ENCODE data around the gene HPSE2. TPM values are rescaled to one million over a fixed set of nuclear protein-coding genes. Genes with fewer than 3 reads are reported as not detected.

Gene HPSE2
- total and polyA plus RNA-seq, 8 donors = 0.04 to 1.1 (median 0.05) TPM; not detected in 5

DNA sequence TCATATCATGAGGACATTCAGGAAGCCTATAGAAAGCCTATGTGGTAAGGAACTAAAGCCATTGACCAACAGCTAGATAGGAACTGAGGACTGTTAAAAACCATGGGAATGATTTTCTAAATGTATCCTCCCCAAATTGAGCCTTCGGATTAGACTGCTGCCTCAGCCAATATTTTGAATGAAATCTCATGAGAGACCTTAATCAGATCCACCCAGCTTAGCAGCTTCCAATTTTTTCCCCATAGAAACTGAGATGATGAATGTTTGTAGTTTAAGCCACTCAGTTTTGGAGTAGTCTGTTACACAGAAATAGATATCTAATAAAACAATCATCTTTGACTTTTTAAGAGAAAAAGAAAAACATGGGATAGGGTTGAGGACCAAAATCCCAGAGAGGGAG, 292.0 kb downstream of the HPSE2 start:
- TF ChIP-seq, protein P1, sequence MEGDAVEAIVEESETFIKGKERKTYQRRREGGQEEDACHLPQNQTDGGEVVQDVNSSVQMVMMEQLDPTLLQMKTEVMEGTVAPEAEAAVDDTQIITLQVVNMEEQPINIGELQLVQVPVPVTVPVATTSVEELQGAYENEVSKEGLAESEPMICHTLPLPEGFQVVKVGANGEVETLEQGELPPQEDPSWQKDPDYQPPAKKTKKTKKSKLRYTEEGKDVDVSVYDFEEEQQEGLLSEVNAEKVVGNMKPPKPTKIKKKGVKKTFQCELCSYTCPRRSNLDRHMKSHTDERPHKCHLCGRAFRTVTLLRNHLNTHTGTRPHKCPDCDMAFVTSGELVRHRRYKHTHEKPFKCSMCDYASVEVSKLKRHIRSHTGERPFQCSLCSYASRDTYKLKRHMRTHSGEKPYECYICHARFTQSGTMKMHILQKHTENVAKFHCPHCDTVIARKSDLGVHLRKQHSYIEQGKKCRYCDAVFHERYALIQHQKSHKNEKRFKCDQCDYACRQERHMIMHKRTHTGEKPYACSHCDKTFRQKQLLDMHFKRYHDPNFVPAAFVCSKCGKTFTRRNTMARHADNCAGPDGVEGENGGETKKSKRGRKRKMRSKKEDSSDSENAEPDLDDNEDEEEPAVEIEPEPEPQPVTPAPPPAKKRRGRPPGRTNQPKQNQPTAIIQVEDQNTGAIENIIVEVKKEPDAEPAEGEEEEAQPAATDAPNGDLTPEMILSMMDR (IDR thresholded peaks at IDR 0.05) = no peak
- Histone ChIP-seq H3K9me3 (no peaks in the 10 kb centered on the region), H3K4me3 (no peak overlapping the region), H3K4me1 (no peaks in the 10 kb centered on the region), H3K27ac (no peak overlapping the region), H3K36me3 (no peaks in the 10 kb centered on the region), H3K27me3 (no peaks in the 10 kb centered on the region)
- FAIRE-seq = no peak
- ATAC-seq = no peak
- intact Hi-C loops (cut with DNase I) = no loop called here
- no peak for DNase-seq
- 58 to 64% methylated on average over 1 of the region's 1 CpG for WGBS, 2 donors

DNA sequence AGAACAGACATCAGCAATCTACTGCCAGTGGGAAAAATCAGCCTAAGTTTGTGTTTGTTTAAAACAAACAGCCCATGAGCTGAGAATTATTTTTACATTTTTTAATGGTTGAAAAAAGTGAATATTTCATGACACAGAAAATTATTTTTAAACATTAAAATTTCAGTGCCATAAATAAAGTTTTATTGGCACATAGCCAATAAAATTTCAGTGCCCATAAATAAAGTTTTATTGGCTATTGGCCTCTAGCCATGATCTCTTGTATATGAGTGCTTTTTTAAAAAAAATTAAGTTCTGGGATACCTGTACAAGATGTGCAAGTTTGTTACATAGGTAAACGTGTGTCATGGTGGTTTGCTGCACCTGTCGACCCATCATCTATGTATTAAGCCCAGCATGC, 305.9 kb downstream of the HPSE2 start:
- TF ChIP-seq, protein P1 (IDR thresholded peaks at IDR 0.05) = no peak
- WGBS, 2 donors = 80 to 84% methylated on average over 2 of the region's 2 CpGs
- no peaks in the 10 kb centered on the region for H3K9me3 ChIP-seq
- no peaks in the 10 kb centered on the region for H3K4me1 ChIP-seq
- DNase-seq (no peak), FAIRE-seq (no peak), ATAC-seq (no peak)
- intact Hi-C loops (cut with DNase I) = no loop called here
- H3K27me3 ChIP-seq = no peaks in the 10 kb centered on the region
- H3K4me3 ChIP-seq = no peak overlapping the region
- H3K36me3 ChIP-seq = no peaks in the 10 kb centered on the region
- no peak overlapping the region for H3K27ac ChIP-seq

DNA sequence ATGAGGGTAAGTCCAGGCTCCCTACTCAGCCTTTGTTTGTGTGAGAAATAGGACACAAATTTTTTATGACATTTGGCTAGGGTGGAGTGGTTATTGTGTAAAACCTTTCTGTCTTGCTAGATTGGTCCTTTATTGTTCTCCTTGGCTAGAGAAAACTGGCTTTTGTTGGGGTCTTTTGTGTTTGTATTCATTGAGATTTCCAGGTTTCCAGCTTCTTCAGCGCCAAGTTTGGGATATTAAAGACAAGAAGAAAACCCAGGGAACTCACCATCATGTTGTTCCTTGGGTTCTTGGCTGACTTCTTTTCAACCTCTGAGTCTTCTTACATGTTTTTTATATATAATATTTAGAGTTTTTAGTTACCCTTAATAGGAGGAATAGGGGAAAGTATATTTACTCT, 310.0 kb downstream of the HPSE2 start:
- H3K27me3 ChIP-seq = no peaks in the 10 kb centered on the region
- TF ChIP-seq, protein P1 (IDR thresholded peaks at IDR 0.05) = no peak
- no peak for FAIRE-seq
- H3K36me3 ChIP-seq = no peaks in the 10 kb centered on the region
- H3K4me1 ChIP-seq = no peaks in the 10 kb centered on the region
- intact Hi-C loops (cut with DNase I) = no loop called here
- WGBS, 2 donors = 86 to 94% methylated on average over 1 of the region's 1 CpG
- no peak for ATAC-seq
- no peak for DNase-seq
- H3K27ac ChIP-seq = no peak overlapping the region
- no peaks in the 10 kb centered on the region for H3K9me3 ChIP-seq
- no peak overlapping the region for H3K4me3 ChIP-seq

DNA sequence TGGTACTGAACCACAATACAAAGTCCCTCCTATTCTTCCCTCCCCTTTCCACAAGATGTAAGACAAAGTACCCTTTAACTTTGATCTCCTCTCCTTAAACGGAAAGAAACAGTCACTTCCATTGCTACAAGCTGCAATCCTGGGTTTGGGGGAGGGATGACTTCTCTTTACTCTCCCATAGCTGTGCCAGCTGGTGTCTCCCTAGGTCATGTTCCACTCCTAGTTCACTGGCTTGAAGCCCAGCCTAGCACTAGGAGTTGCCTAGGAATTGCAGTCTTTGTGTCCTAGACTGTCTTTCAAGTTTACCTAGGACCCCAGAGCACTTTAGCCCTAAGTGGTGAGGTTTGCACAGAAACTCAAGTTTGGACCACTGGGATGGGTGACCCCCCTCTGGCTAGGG, 311.1 kb downstream of the HPSE2 start:
- H3K4me1 ChIP-seq = no peaks in the 10 kb centered on the region
- 62 to 83% methylated on average over 1 of the region's 1 CpG for WGBS, 2 donors
- DNase-seq (no peak), ATAC-seq (no peak), FAIRE-seq (no peak)
- no peaks in the 10 kb centered on the region for H3K27me3 ChIP-seq
- intact Hi-C loops (cut with DNase I) = no loop called here
- H3K36me3 ChIP-seq = no peaks in the 10 kb centered on the region
- no peak overlapping the region for H3K27ac ChIP-seq
- no peaks in the 10 kb centered on the region for H3K9me3 ChIP-seq
- TF ChIP-seq, protein P1 (IDR thresholded peaks at IDR 0.05) = no peak
- no peak overlapping the region for H3K4me3 ChIP-seq

DNA sequence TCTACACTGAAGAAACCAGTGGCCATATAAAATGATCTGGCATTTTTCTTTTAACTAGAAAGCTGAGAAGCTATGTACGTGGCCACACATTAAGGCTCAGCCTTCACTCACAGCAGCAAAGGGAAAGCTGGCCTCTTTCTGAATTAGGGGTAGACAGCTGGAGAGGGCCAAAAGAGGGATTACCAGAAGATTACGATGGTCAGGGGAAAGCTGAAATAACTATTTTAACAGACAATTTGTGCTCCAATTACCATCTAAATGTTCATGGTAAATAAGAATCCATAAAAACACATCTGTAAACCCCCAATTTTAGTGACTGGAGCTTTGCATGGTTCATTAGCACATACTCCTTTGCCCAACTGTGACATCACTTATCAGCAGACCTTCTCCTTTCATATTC, 314.3 kb downstream of the HPSE2 start:
- Histone ChIP-seq H3K4me3 (no peak overlapping the region), H3K27me3 (no peaks in the 10 kb centered on the region), H3K36me3 (no peaks in the 10 kb centered on the region), H3K4me1 (no peaks in the 10 kb centered on the region), H3K27ac (no peak overlapping the region), H3K9me3 (no peaks in the 10 kb centered on the region)
- TF ChIP-seq, protein P1 (IDR thresholded peaks at IDR 0.05) = no peak
- intact Hi-C loops (cut with DNase I) = no loop called here
- ATAC-seq = no peak
- 66 to 67% methylated on average over 2 of the region's 2 CpGs for WGBS, 2 donors
- no peak for FAIRE-seq
- no peak for DNase-seq

Measured in pancreas (tissue), 10 donors.